DMS53 (cell line): ENCODE data around the gene ATXN2L.
"Not testable (repeated sequence)": the region's sequence is repeated elsewhere in the genome, so short reads cannot be mapped to it uniquely, and the experiment has no call there.

Experiments used
- DNase-seq: peaks from one replicate; lab custom pipeline; 2025; lab: John Stamatoyannopoulos, UW

The ATXN2L gene

DNA sequence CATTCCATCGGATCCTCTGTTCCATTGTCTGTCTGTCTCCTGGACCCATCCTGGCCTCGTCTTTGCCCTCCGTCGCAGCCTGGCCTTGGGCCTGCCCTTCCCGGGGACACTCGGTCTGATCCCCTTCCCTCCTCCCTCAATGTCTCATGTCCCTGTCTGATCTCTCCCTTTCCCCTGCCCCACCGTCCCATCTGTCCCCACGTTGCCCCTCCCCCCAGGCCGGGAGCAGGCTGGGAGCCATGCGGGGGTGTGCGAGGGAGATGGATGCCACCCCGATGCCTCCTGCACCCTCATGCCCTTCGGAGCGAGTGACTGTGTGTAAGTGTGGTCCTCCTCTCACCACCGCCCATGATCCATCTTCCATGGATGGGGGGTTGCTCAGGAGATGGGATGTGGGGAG lies 50.2 kb downstream of the ATXN2L start:
- no peak for DNase-seq

DNA sequence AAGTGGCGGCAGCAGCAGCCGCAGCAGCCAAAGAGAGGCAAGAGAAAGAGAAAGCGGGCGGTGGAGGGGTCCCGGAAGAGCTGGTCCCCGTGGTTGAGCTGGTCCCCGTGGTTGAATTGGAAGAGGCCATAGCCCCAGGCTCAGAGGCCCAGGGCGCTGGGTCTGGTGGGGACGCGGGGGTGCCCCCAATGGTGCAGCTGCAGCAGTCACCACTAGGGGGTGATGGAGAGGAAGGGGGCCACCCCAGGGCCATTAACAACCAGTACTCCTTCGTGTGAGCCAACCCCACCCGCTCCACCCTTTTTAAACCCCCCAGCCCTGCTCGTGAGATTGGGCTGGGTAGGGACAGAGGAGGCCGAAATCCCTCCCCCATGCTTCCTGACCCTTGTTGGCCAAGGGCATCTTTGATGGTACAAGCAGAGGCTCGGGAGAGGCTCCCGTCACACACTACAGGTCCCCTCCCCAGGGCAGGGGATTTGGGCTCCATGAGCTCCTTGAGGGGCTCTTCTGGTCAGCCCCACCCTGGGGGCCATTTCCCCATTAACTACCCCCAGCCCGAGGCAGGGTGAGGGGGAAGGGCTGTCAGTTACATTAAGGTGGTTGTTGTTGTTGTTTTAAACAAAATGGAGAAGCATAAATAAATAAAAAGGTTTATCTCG lies 50.9 kb downstream of the ATXN2L start:
- DNase-seq, result peak; percentile 46

DNA sequence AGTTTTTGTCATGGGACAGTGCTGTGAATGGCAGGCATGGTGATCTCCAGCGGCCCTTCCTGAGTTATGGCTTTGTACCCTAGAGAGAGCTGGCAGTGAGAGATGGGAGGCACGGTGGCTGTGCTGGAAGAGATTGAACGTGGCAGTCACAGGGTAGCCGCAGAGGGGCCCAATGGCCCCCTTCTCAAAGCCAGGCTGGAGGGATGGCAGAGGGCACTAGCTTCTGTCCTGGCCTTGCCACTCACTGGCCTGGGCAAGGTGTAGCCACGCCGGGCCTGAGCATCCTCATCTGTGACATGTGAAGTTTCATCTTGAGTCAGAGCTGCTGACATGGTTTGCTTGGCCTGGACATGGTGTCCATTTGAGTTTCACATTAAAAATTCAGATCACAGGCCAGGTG lies 51.6 kb downstream of the ATXN2L start:
- no peak for DNase-seq

DNA sequence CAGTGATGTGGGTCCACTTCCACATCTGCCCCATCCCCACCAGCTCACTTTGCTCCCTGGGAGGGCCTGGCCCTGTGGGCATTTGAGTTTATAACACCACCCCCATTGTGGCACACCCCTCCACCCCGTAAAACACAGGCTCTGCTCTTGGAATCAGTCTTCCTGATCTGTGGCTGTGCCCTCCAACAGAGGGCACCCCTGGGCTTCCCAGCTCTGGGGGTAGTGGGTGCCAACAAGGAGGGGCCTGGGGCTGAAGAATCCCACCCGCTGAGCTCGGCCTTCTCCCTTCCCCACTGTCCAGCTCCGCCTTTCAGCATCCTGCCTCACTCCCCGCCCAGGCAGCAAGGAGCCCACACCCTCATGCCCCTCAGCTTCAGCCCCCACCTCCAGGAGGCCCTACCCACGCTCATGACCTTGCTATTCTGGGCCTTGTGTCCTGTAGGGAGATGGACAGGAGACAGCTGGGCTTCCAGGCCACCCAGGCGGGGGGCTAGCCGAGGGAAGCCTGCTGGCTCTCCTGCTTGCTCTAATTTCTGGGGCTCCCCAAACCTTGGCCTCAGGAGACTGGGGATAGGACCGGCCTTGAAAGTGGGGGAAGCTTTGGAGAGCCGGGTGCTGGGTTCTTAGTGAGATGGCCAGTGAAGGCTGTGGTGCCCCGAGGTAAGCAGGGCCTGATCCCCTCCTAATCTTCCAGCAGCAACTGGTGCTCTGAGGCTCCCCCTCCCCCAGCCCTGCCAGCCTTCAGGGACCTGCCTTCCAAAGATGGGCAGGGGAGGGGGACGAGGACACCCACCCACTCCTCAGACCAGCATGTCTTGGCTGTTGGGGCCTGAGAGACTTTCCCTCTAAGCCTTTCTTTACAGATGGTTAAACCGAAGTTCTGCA lies 52.6 kb downstream of the ATXN2L start:
- no peak for DNase-seq

DNA sequence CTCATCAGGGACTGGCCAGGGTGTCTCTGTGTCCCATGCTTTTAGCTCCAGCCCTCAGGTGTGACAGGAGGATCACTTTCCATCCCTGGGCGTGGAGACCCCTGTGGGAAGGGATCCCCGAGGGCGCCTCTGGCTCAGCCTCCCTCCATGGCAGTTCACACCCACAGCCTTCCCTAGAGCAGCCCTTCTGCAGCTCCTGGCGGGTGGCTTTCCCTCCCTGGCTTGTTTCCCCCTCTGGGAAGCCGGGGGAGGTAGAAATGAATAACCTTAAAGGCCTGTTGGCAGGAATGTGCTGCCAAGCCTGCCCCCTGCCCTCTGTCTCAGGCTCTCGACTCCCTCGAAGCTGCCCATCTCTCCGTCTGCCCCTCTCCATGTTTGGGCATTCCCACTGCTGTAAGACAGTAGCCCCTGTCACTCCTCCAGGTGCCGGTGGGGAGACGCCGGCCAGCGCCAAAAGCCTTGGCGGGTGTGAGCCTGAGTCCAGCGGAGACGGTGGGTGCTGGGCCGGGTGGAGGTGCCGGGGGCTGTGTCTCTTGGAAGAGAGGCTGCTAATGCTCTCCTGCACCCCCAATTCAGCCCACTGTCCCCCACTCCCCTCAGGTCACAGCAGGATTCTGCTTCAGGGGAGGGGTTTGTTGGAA lies 53.3 kb downstream of the ATXN2L start:
- no peak for DNase-seq

DNA sequence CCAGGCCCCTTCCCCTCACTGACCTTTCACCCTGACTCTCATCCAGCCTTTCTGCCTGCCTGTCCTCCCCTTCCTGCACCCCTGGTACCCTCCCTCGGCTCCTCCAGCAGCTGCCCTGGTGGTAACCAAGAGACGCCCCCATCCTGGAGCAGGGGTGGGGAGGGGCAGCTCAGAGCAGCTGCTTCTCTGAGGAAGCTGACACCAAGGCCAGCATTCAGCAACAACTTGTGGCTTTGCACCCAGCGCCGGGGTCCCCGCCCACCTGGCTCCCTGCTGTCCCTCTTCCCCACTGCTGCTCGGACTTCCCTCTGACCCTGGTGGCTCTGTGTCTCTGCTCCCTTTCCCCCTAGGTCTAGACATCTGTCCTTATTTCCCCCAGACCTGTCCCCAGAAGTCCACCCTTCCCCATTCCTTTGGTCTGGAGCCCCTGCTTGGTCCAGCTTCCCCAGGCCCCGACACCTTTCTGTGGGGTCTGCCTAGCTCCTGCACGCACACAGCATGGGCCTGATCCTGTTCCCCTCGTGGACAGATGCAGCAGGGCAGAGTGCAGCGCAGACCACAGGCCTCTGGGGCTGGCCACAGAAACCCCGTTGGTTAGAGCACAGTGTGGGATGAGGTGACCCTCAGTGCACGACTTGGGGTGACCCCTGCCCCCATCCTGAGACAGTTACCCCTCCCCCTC lies 54.3 kb downstream of the ATXN2L start:
- no peak for DNase-seq

DNA sequence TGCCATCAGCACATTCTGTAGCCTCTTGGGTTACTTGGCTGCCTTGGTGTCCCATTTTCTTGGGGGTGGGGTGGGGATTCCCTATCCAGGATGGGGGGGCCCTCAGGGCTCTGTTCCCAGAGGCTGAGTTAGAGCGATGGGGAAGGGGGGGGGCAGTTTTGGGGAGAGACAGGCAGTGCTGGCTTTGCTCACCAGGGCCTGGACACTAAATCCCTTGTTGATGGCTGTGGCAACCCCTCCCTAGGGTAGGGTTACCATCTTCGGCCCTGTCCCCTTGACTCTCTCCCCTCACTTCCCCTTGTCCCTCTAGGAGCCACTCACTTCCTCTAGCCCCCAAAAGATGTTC lies 54.8 kb downstream of the ATXN2L start:
- DNase-seq, result no peak

DNA sequence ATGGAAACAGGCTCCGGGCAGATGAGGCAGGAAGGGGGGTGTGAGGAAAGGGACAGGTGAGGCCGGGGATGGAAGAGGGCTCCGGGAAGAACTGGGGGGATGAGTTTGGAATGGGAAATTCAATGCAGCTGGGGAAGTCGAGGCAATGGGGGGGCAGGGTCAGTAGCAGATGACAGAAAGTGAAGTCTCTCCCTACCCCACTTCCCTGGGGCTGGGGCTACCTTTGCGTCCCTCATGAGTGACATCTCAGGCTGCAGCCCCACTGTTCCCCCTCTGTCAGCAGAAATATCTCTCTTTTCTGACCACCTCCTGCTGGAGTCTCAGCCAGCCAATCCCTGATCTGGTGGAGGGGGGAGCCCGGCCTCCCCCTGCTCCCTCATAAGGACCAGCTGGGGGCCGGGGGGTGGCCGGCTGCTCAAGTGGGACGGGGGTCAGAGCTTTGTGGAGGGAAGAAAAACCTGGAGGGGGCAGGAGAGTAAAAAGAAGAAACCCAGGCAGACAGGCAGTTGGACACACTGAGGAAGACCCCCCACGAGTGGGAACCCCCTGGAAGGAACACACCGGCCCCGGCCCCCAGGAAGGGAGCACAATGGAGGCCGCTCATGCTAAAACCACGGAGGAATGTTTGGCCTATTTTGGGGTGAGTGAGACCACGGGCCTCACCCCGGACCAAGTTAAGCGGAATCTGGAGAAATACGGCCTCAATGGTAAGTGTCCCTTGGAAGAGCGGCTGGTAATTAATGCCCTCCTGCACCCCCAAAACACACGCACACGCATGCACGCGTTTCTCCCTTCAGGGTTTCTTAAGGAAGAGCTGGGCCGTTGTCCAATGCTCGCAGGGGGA lies 55.5 kb downstream of the ATXN2L start, which contains the start of gene ATP2A1:
ATP2A1 (plus strand) TSS at position 406 of the 844 bp plus-strand sequence; CDS start at position 590, 184 bp downstream.
- no peak for DNase-seq

DNA sequence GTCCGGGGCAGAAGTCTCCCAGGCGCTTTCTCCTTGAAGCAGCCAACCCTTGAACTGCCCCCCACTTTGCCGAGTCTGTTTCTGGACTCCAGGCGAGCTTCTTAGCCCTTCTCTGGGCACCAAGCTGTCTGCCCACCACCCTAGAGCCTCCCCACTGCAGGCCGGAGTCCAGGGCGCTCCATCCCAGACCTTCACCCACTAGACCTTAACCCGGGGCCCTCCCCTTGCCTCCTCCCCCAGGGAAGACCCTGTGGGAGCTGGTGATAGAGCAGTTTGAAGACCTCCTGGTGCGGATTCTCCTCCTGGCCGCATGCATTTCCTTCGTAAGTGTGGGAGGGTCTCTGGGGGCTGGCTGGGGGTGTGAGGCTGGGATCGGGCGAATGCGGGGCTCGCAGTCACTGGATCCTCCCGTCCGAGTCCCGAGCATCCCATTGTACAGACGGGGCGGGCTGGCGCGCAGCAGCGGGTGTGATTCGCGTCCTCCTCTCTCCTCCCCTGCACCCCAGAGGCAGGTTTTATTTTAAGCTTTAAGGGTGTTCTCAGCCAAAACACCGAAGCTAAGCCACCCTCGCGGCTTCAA lies 56.6 kb downstream of the ATXN2L start:
- peak; percentile 72 for DNase-seq

DNA sequence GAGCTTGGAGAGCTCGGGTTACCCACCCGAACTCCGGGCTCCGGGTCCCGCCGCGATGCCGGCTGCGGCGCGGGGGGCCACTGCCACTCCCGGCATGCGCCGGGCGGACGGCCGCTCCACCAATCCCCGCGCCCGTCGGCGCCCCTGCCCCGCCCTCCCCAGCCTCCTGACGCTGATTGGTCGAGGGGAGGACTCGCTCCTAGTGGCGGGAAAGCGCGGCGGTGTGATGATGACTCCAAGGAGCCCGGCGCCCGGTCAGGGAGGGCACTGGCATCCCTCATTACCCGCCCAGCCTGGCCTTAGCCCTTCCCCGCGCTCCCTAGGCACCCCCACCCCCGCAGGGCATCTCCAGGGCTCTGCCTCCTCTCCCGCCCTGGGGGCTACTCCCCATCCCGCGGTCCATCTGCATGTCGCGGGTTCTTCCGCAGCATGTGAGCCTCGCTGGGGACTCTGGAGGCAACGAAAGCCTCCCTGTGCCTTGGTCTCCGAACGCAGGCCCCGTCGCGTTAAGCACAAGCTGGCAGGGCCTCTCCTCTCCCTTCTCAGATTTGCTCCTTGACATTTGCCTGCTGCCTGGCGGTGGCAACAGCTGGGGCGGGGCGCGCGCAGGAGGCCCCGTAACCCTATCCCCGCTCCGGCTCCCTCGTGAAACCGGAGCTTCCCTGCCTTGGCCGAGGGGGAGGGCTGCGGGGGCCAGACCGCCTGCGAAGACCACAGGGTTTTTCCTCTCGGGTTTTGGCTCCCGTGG lies 57.2 kb downstream of the ATXN2L start:
- DNase-seq, result peak; percentile 92

DNA sequence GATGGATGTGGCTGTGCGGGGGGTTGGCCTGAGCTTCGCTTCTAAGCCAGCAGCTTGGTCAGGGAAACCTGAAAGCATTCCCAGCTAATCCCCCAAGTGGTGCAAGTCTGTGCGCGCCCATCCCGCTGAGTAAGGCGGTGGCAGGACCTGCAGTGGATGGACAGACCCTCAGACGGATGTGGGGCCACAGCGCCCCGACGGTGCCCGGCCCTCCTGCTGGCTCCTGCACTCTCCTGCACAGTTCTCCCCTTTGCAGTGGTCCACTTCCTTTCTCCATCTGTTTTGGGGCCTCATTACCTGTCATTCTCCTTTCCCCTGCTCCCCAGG lies 57.8 kb downstream of the ATXN2L start:
- no peak for DNase-seq

DNA sequence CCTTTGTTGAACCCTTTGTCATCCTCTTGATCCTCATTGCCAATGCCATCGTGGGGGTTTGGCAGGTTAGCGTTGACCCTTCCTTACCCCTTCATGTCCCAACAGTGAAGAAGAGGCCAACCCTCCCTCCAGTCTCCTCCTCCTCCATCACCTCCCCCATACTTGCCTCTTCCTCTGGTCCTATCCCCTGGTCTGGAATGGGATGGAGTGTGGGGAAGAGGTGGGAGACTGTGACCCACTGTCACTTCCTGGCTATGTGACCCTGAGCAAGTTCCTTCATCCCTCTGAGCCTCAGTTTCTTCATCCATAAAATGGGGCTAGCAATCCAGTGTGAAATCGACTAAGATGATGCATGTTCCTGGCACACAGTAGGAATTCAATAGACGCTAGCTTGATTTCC lies 58.2 kb downstream of the ATXN2L start:
- DNase-seq, result no peak

DNA sequence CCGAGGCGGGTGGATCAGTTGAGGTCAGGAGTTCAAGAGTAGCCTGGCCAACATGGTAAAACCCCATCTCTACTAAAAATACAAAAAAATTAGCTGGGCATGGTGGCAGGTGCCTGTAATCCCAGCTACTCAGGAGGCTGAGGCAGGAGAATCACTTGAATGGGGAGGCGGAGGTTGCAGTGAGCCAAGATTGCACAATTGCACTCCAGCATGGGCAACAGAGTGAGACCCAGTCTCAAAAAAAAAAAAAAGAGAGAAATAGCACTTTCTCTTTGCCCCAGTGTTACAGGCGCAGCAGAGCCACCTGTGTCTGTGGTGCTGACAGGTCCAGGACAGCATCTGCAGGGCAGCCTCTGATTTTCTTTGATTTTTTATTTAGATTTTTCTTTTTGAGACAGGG lies 58.8 kb downstream of the ATXN2L start:
- not testable (repeated sequence) for DNase-seq

DNA sequence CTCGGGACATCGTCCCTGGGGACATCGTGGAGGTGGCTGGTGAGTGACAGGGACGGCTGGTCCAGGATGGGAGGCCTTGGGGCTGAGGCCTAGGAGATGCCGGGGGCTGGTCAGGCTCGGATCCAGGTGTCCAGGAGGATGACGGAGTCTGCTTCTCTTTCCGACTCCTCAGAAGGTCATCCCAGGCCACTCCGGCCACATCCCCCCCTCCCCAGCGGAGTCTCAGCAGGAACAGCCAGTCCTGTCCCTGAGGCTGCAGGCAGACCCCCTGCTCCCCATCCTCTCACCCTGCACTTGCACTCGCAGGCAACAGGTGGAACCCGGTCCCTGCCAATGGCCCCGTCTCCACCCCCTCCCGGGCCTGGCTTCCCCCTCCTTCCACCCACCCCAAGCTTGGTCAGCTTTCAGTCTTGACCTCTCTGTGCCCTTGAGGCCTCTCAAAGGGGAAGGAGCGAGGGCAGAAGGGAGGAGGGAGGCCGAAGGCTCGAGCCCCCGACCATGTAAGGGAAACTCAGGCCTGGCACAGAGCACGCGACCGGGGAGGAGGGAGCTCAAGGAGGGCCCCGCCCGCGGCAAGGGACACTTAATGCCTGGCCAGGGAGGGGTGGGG lies 59.9 kb downstream of the ATXN2L start:
- no peak for DNase-seq

DNA sequence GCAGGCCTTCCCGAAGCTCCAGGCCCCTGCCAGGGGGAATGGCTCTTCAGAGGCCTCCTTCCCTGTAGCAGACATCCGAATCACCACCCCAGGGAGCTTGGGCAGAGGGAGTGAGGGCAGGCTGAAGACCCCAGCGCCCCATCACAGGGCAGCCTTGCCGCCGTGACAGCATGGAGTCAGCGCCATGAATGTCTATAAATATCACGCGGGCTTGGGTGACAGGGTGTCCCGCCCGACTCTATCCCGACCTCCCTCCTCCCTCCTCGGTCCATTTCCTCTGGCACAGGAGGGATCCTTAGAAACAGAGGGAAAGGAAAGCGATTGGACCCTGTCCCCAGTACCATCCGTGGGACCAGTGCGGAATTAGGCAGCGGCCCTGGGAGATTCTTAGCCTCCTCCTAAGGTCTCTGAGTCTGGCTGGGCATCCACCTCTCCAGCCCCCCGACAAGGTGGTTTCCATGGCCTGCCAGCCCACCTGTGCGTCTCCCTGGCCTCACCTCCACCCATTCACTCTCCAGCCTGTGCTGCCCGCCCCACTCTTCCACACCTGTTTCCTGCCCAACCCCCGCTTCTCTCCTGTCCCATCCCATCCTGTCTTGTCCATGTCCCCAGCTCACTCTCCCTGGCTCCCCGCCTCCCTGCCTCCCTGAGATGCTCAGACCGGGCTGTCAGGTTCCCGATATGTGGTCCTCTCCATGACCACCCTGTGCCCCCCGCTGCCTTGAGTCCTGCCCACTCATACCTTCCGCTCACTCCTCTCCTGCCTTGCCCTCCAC lies 60.6 kb downstream of the ATXN2L start:
- DNase-seq, result peak; percentile 31

DNA sequence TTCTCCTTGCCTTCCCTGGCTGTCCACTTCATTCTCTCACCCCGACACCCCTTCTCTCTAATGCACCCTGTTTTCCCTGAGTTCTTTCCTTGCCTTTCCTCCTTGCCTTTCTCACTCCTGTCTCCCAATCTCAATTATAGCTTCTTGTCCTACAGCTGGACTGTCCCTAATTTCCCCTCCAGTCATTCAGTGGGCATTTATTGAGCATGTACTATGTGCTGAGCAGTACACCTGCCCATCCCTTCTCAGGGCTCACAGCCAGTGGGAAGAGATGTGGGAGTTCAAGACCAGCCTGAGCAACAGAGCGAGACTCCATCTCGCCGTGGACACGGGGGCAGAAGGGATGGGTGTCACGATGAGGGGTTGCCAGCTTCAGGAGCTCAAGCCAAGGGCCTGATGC lies 61.2 kb downstream of the ATXN2L start:
- DNase-seq, result no peak
